Heart left ventricle (tissue), 16 donors: ENCODE data around the gene PPP1R1C. TPM values are rescaled to one million over a fixed set of nuclear protein-coding genes. Genes with fewer than 3 reads are reported as not detected.

Experiments used
- ATAC-seq, 4 donors: fragments of 200-7000 bp; cut with Tn5 transposase; one replicate each; pipeline ENCODE4 v1.9.1; 2020 to 2022; ENCODE audit warnings: moderate library complexity in 4 of 4, mild to moderate bottlenecking in 3 of 4, moderate number of reproducible peaks in 1 of 4
- DNase-seq, 5 donors: peaks; one replicate each; pipeline ENCODE4 v3.0.0-alpha.2; 2020
- H3K27ac ChIP-seq, 12 donors: fragments of 200-600 bp; sonication (generic) in 4 of 12; one replicate each; pipeline versions ENCODE4 v1.5.0 to v1.8.0; 2016 to 2022; ENCODE audit warnings: mild to moderate bottlenecking in 2 of 12
- H3K27me3 ChIP-seq, 9 donors: fragments of 200-600 bp; sonication (generic) in 2 of 9; one replicate each; pipeline versions ENCODE4 v1.5.1 to v1.8.0; 2016 to 2022; ENCODE audit warnings: mild to moderate bottlenecking in 3 of 9
- H3K36me3 ChIP-seq, 9 donors: fragments of 200-600 bp; sonication (generic) in 2 of 9; one replicate each; pipeline versions ENCODE4 v1.5.0 to v1.8.0; 2018 to 2022; ENCODE audit warnings: mild to moderate bottlenecking in 2 of 9
- H3K4me1 ChIP-seq, 12 donors: fragments of 200-600 bp; sonication (generic) in 4 of 12; one replicate each; pipeline versions ENCODE4 v1.5.0 to v1.8.0; 2016 to 2022; ENCODE audit warnings: mild to moderate bottlenecking in 3 of 12
- H3K4me3 ChIP-seq, 12 donors: fragments of 200-600 bp; sonication (generic) in 4 of 12; one replicate each; pipeline versions ENCODE4 v1.5.0 to v1.8.0; 2017 to 2022; ENCODE audit warnings: mild to moderate bottlenecking in 9 of 12, moderate library complexity in 4 of 12
- H3K9me3 ChIP-seq, 12 donors: fragments of 200-600 bp; sonication (generic) in 4 of 12; one replicate each; pipeline versions ENCODE4 v1.5.0 to v1.8.0; 2016 to 2022; ENCODE audit warnings: mild to moderate bottlenecking in 1 of 12
- CTCF ChIP-seq, 12 donors: fragments of 200-600 bp; sonication (generic) in 4 of 12; IDR thresholded peaks; one replicate each; pipeline versions ENCODE4 v1.5.0 to v1.8.0; 2018 to 2022; ENCODE audit warnings: antibody characterized with exemption in 12 of 12, mild to moderate bottlenecking in 5 of 12
- POLR2A ChIP-seq, 2 donors: fragments of 450-650 bp; IDR thresholded peaks; one replicate each; pipeline ENCODE4 v1.6.1; 2017; ENCODE audit warnings: antibody characterized with exemption in 2 of 2, mild to moderate bottlenecking in 2 of 2, moderate library complexity in 2 of 2
- WGBS, 4 donors: extraction: QIAGEN DNeasy Blood & Tissue Kit in 2 of 4; methylation state at CpG; one replicate each; pipeline versions ENCODE4 v1.1.5 to v1.1.7; 2013 to 2018; 5-methylcytosine and 5-hydroxymethylcytosine counted together
- intact Hi-C, 10 donors: fragments of 100-400 bp; cut with DNase I; formaldehyde crosslinking; loops; one replicate each; pipeline versions ENCODE4 v1.11.1 to v1.14.2; 2022
- polyA plus RNA-seq, 2 donors: library from polyadenylated mRNA; stranded (reverse); fragments of 200-250 nt; gene quantifications; one replicate each; pipeline ENCODE4 v1.2.3, GENCODE V29; 2013
- total RNA-seq, 9 donors: library from RNA; depleted of rRNA in 2 of 9; stranded (reverse); fragments of >200 nt in 2 of 9; fragmentation: NEBNext Ultra II Directional in 3 of 9; extraction: Animal tissue kit (Norgen Biotek cat#: 25700) in 3 of 9; gene quantifications; one replicate each; pipeline versions ENCODE4 v1.1.0 to v1.2.4, GENCODE V29; 2016 to 2023
- donor health status: ischemic (EF 13 %, LVEDD 7.1; RV severe dilation, severe dysfunction).
- donor health status: healthy with polysubstance abuse.
- donor health status: DM: no; HTN: yes; CAD: no.
- donor health status: DM: no; HTN: no; CAD: no.
- donor health status: ischemic (EF 25% LVEDD 6.9; RV normal size, moderate dysfunction).
- donor health status: ischemic (EF 25% LVEDD 5.7; RV mildly dilated, moderate dysfunction).
- donor health status: healthy.
- donor health status: DM: yes; HTN: yes; CAD: no.
- donor health status: ischemic (EF 35%, LVEDD 5.7; RV mildly dilated, moderate dysfunction).
- donor health status: nonischemic (EF 11% LVEDD 7.7; RV severe dilation, severe dysfunction).
- donor health status: DM: yes; HTN: yes; CAD: no.
- donor health status: PGD.
- donor health status: ischemic (EF 29% LVEDD 5.4; RV normal size, mild dysfunction).
- donor health status: nonischemic (EF 23%, LVEDD 6.1; RV moderate dilation, normal function).

PPP1R1C gene
- total and polyA plus RNA-seq, 11 donors, result 2.9 to 44.5 (median 21.0) TPM

- WGBS, 4 donors, result 88 to 92% (median 91%) methylated on average over 2 of the region's 2 CpGs
- no peaks in the 10 kb centered on the region for H3K27me3 ChIP-seq
- H3K4me3 ChIP-seq, result no peak overlapping the region
- H3K36me3 ChIP-seq, result no peaks in the 10 kb centered on the region
- no peak overlapping the region for H3K27ac ChIP-seq
- DNase-seq, result no peak
- no peaks in the 10 kb centered on the region for H3K4me1 ChIP-seq
- no peak for ATAC-seq
- intact Hi-C loops, result no loop called here
- no peak for TF ChIP-seq CTCF (IDR thresholded peaks at IDR 0.05)
- no peak for TF ChIP-seq POLR2A (IDR thresholded peaks at IDR 0.05)
- no peaks in the 10 kb centered on the region for H3K9me3 ChIP-seq
These were observed 180.8 kb downstream of the PPP1R1C start for GRCh38 chr2:182166406-182166805.

GRCh38 chr2:182166841-182167240, 181.2 kb downstream of the PPP1R1C start:
- no peaks in the 10 kb centered on the region for H3K27me3 ChIP-seq
- TF ChIP-seq POLR2A (IDR thresholded peaks at IDR 0.05), result no peak
- no peak for TF ChIP-seq CTCF (IDR thresholded peaks at IDR 0.05)
- H3K4me3 ChIP-seq, result no peak overlapping the region
- no peaks in the 10 kb centered on the region for H3K4me1 ChIP-seq
- intact Hi-C loops, result no loop called here
- WGBS, 4 donors, result 51 to 71% (median 60%) methylated on average over 2 of the region's 2 CpGs
- H3K9me3 ChIP-seq, result no peaks in the 10 kb centered on the region
- DNase-seq, result no peak
- no peak overlapping the region for H3K27ac ChIP-seq
- no peaks in the 10 kb centered on the region for H3K36me3 ChIP-seq
- no peak for ATAC-seq

Other genes starting within 250 kb of the PPP1R1C start
- gene ITPRID2, start 94.1 kb upstream of the PPP1R1C start, total RNA-seq, result 10 to 100 TPM; 37.8 to 85.9 (median 59.8) TPM
- gene ITPRID2, start 94.1 kb upstream of the PPP1R1C start, polyA plus RNA-seq, result 10 to 100 TPM; 41.5 to 45.6 TPM